ENCODE results near the gene BHLHA9. TPM values are rescaled to one million over a fixed set of nuclear protein-coding genes. Genes with fewer than 3 reads are reported as not detected.

BHLHA9 gene
- not detected in 2 replicates for total RNA-seq

DNA sequence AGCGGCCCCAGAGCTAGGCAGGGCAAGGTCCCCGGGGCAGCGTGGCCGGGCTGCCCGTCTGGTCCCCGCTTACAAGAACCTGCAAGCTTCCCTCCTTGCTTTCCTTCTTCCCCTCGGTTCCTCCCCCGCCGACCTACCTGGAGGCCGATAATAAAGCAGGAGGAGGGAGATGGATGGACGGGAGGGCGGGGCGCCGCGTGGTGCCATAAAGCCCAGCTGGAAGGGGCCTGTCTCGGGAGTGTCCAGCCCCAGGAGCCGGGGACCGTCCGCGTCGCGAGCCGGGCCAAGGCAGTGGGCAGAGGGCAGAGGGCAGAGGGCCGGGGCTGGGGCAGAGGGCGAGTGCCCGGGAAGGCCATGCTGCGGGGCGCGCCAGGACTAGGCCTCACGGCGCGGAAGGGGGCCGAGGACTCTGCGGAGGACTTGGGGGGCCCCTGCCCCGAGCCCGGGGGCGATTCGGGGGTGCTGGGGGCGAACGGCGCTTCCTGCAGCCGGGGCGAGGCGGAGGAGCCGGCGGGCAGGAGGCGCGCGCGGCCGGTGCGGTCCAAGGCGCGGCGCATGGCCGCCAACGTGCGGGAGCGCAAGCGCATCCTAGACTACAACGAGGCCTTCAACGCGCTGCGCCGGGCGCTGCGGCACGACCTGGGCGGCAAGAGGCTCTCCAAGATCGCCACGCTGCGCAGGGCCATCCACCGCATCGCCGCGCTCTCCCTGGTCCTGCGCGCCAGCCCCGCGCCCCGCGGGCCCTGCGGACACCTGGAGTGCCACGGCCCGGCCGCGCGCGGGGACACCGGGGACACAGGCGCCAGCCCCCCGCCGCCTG lies at the start of gene BHLHA9:
Gene BHLHA9, plus strand, starts transcription at position 235 of the 820 bp plus-strand sequence. Its CDS starts 120 bp downstream, at position 355.

Other genes starting within 250 kb of the BHLHA9 start
- gene ABR, start 90.5 kb upstream of the BHLHA9 start, total RNA-seq: 38.8 and 64.9 TPM in 2 replicates
- gene TRARG1, start 9.2 kb downstream of the BHLHA9 start, total RNA-seq: not detected in 2 replicates
- gene YWHAE, start 129.8 kb downstream of the BHLHA9 start, total RNA-seq: 557 and 941 TPM in 2 replicates
- gene CRK, start 185.8 kb downstream of the BHLHA9 start, total RNA-seq: 117 and 118 TPM in 2 replicates
- gene MYO1C, start 222.2 kb downstream of the BHLHA9 start, total RNA-seq: 189 and 222 TPM in 2 replicates
- gene INPP5K, start 246.2 kb downstream of the BHLHA9 start, total RNA-seq: 19.5 and 22.2 TPM in 2 replicates